Central memory CD8-positive, alpha-beta T cell (primary cell): ENCODE measurements around the gene TAAR2.
"Not testable (repeated sequence)": the region's sequence is repeated elsewhere in the genome, so short reads cannot be mapped to it uniquely, and the experiment has no call there.

ENCODE experiments used
- ATAC-seq: fragments of 150-1000 bp; cut with Tn5 transposase; replicated peaks from 2 replicates; pipeline ENCODE4 v1.10.0; 2022; ENCODE audit warnings: mild to moderate bottlenecking, moderate FRiP score, moderate number of reproducible peaks; ENCODE audit not compliant: poor library complexity, severe bottlenecking; ENCODE audit errors: extremely low read depth
- DNase-seq, 2 donors: peaks; one replicate each; pipeline ENCODE4 v3.0.0; 2021; ENCODE audit warnings: low spot score in 2 of 2
- H3K27ac Mint-ChIP-seq: one replicate; pipeline ENCODE4 v1.8.0; 2022; ENCODE audit warnings: low read depth, mild to moderate bottlenecking, moderate library complexity, mixed read lengths
- H3K27me3 Mint-ChIP-seq: one replicate; pipeline ENCODE4 v1.8.0; 2022; ENCODE audit warnings: mixed read lengths
- H3K36me3 Mint-ChIP-seq: one replicate; pipeline ENCODE4 v1.8.0; 2022; ENCODE audit warnings: mild to moderate bottlenecking, moderate library complexity, mixed read lengths; ENCODE audit not compliant: insufficient read depth
- H3K4me1 Mint-ChIP-seq: one replicate; pipeline ENCODE4 v1.8.0; 2022; ENCODE audit warnings: mixed read lengths
- H3K4me3 Mint-ChIP-seq: one replicate; pipeline ENCODE4 v1.8.0; 2022; ENCODE audit warnings: mild to moderate bottlenecking, moderate library complexity, mixed read lengths
- H3K9me3 Mint-ChIP-seq: one replicate; pipeline ENCODE4 v1.8.0; 2022; ENCODE audit warnings: mixed read lengths

TAAR2 gene

DNA sequence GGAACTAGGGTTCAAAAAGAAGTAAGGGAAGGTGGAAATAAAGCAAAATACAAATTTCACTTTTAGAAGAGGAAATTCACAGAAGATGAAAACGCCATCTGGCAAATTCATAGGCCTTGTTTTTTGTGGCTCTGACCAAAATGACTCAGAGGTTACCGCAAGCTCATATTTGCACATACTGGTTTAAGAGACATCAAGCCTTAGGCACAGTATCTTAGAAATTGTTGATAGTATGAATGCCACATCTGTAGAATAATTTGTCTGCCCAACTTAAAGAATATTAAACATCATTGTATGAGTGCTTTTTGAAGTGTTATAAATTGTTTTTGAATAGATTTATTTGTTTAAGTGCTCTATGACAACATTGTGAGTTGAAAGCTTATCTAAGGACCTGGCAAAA is 24.3 kb upstream of the TAAR2 start:
- Mint-ChIP-seq H3K27ac (no peak overlapping the region), H3K9me3 (no peaks in the 10 kb centered on the region), H3K36me3 (no peaks in the 10 kb centered on the region), H3K4me1 (peaks cover 6% of the 10 kb centered on the region), H3K4me3 (no peak overlapping the region), H3K27me3 (no peaks in the 10 kb centered on the region)
- ATAC-seq (peak; percentile 68), DNase-seq (no peak)

DNA sequence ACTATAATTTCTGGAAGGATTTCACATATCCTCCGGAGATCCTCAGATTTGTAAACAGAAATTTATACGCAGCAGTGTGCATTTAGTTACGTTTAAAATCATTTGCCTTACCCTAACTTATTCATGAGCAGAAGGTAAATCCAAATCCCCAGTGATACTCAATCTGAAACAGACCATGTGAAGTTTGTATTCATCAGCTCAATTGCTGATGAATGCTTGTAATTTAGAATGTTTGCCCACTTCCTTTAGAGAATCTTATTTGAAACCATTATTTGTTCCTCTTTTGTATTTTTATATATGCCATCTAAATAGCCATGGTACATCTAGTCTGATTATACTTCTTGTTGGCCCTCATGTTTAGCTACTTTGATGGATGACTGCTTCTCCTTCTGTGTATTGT is 19.5 kb upstream of the TAAR2 start:
- no peaks in the 10 kb centered on the region for H3K36me3 Mint-ChIP-seq
- DNase-seq (no peak), ATAC-seq (no peak)
- H3K27me3 Mint-ChIP-seq = peaks cover 5% of the 10 kb centered on the region
- no peak overlapping the region for H3K4me3 Mint-ChIP-seq
- H3K27ac Mint-ChIP-seq = no peak overlapping the region
- no peaks in the 10 kb centered on the region for H3K9me3 Mint-ChIP-seq
- H3K4me1 Mint-ChIP-seq = peaks cover 6% of the 10 kb centered on the region

DNA sequence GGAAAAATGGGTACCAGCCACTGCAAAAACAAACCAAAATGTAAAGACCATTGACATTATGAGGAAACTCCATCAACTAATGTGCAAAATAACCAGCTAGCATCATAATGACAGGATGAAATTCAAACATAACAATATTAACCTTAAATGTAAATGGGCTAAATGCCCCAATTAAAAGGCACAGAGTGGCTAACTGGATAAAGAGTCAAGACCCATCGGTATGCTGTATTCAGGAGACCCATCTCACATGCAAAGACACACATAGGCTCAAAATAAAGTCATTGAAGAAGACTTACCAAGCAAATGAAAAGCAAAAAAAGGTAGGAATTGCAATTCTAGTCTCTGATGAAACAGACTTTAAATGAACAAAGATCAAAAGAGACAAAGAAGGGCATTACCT is 13.1 kb upstream of the TAAR2 start:
- DNase-seq, H3K4me1 Mint-ChIP-seq, H3K36me3 Mint-ChIP-seq, ATAC-seq, H3K4me3 Mint-ChIP-seq, H3K27ac Mint-ChIP-seq, H3K9me3 Mint-ChIP-seq: not testable (repeated sequence)
- peaks cover 63% of the 10 kb centered on the region for H3K27me3 Mint-ChIP-seq

DNA sequence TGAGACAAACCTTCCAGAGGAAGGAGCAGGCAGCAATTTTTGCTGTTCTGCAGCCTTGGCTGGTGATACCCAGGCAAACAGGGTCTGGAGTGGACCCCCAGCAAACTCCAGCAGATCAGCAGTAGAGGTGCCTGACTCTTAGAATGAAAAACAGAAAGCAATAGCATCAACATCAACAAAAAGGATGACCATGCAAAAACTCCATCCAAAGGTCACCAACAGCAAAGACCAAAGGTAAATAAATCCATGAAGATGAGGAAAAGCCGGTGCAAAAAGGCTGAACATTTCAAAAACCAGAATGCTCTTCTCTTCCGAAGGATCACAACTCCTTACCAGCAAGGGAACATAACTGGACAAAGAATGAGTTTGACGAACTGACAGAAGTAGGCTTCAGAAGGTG is 11.8 kb upstream of the TAAR2 start:
- ATAC-seq, DNase-seq, H3K4me1 Mint-ChIP-seq, H3K4me3 Mint-ChIP-seq, H3K36me3 Mint-ChIP-seq, H3K27ac Mint-ChIP-seq, H3K9me3 Mint-ChIP-seq: not testable (repeated sequence)
- peaks cover 68% of the 10 kb centered on the region for H3K27me3 Mint-ChIP-seq

DNA sequence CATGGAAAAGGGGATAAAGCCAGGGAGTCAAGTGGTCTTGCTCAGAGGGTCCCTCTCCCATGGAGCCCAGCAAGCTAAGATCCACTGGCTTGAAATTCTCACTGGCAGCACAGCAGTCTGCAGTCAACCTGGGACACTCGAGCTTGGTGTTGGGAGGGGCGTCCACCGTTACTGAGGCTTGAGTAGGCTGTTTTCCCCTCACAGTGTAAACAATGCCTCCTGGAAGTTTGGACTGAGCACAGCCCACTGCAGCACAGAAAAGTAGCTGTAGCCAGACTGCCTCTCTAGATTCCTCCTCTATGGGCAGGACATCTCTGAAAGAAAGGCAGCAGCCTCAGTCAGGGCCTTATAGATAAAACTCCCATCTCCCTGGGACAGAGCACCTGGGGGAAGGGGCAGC is 11.2 kb upstream of the TAAR2 start:
- peaks cover 74% of the 10 kb centered on the region for H3K27me3 Mint-ChIP-seq
- not testable (repeated sequence) for H3K4me1 Mint-ChIP-seq, ATAC-seq, H3K9me3 Mint-ChIP-seq, DNase-seq, H3K36me3 Mint-ChIP-seq, H3K4me3 Mint-ChIP-seq, H3K27ac Mint-ChIP-seq

DNA sequence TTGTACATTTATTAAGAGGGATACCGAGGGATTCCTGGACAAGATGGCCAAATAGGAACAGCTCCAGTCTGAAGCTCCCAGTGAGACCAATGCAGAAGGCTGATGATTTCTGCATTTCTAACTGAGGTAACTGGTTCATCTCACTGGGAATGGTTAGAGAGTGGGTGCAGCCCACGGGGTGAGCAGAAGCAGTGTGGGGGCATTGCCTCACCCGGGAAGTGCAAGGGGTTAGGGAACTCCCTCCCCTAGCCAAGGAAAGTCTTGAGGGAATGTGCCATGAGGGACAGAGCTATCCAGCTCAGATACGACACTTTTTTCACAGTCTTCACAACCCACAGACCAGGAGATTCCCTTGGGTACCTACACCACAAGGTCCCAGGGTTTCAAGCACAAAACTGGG is 10.7 kb upstream of the TAAR2 start:
- H3K4me3 Mint-ChIP-seq = no peak overlapping the region
- H3K9me3 Mint-ChIP-seq = no peaks in the 10 kb centered on the region
- H3K4me1 Mint-ChIP-seq = peaks cover 5% of the 10 kb centered on the region
- H3K36me3 Mint-ChIP-seq = no peaks in the 10 kb centered on the region
- peaks cover 76% of the 10 kb centered on the region for H3K27me3 Mint-ChIP-seq
- DNase-seq (no peak), ATAC-seq (no peak)
- no peak overlapping the region for H3K27ac Mint-ChIP-seq

DNA sequence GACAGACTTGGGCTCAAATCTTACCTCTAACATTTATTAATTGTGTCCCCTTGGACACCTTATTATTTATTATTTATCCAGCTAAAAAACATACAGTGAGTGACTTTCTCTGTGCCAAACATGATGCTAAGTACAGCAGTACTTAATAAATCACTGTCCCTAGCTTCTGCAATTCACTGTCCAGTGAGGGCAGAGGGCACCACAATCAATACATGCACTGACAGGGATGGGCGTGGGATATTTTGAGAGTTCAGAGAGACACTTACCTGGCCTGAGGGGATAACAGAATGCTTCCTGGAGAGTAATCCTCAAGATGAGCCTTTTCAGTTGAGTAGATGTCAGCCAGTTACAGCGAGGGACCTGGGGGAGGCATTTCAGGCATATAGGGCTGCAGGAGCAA is 9.3 kb upstream of the TAAR2 start:
- H3K4me1 Mint-ChIP-seq = peaks cover 5% of the 10 kb centered on the region
- H3K36me3 Mint-ChIP-seq = no peaks in the 10 kb centered on the region
- DNase-seq (no peak), ATAC-seq (no peak)
- peaks cover 84% of the 10 kb centered on the region for H3K27me3 Mint-ChIP-seq
- no peak overlapping the region for H3K27ac Mint-ChIP-seq
- no peak overlapping the region for H3K4me3 Mint-ChIP-seq
- H3K9me3 Mint-ChIP-seq = peaks cover 2% of the 10 kb centered on the region

DNA sequence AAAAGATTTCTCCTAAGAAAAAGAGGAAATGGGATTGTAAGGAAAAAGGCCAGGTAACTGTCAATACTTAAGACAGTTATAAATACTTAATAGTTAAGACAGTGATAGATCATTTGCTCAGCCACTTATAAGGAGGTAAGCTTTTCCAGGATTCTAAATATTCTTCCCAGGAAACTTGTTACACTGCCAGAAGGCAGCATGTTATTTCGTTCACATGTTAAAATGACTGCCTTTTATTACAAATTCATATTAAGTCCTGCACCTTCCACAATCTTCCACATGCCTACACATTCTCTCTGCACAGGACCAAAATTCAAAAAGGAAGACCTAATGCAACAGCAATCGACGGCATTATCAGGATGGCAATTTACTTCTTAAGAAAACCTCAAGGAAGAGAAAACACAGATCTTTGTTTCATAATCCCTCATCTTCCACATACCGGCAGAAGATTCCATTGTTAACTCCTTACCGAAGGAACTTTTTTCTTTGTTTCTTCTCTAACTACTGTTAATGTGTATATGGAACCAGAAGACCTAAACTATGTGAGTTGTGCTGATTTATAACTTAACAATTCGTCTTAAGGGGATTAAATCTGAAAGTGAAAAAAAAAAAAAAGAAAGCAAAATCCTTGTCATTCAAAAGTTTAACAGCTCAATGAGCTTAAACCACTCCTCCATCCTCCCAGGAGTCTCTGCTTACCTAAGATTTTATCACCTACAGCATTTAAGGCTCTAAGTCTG is 799 bp downstream of the TAAR2 start:
- H3K9me3 Mint-ChIP-seq = peaks cover 4% of the 10 kb centered on the region
- peaks cover 49% of the 10 kb centered on the region for H3K27me3 Mint-ChIP-seq
- DNase-seq (no peak), ATAC-seq (no peak)
- H3K36me3 Mint-ChIP-seq = peaks cover 2% of the 10 kb centered on the region
- no peaks in the 10 kb centered on the region for H3K4me1 Mint-ChIP-seq
- H3K27ac Mint-ChIP-seq = no peak overlapping the region
- no peak overlapping the region for H3K4me3 Mint-ChIP-seq

DNA sequence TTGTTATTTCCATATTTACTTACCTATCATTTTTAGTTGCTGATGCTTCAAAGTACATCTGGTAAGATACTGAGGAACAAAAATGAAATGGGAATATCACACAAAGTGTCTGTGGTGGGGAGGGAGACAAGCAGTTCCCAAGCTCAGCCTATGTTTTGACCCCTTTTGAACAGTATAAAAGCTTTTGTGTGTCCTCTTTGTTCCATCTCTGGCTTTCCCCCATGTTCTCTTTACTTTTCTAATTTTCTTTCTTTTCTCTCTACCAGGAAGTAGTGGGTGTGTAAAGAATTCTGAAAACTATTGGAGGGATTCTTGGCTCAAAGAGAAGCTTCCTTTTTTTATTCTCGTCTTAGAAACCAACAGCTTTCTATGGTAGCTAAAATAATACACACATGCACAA is 7.4 kb downstream of the TAAR2 start:
- DNase-seq (no peak), ATAC-seq (no peak)
- peaks cover 16% of the 10 kb centered on the region for H3K4me1 Mint-ChIP-seq
- H3K36me3 Mint-ChIP-seq = no peaks in the 10 kb centered on the region
- H3K27me3 Mint-ChIP-seq = no peaks in the 10 kb centered on the region
- H3K27ac Mint-ChIP-seq = no peak overlapping the region
- no peaks in the 10 kb centered on the region for H3K9me3 Mint-ChIP-seq
- H3K4me3 Mint-ChIP-seq = no peak overlapping the region

DNA sequence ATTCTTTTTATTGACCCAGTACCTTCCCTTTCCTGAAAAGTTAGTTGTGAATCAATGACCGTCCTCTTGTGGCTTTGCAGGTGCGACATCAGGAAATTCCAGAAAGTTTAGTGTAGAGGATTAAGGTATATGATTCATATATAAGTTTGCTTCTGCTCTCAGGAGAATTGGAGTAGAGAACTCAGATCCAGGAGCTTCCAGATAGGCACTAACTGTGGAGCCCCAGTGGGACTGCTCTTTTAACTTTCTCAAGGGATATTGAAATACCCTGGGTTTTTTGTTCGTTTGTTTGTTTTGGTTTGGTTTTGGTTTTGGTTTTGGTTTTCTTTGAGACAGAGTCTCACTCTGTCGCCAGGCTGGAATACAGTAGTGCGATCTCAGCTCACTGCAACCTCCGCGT is 9.5 kb downstream of the TAAR2 start:
- peak overlapping the region; percentile 56 for H3K27ac Mint-ChIP-seq
- no peaks in the 10 kb centered on the region for H3K36me3 Mint-ChIP-seq

DNA sequence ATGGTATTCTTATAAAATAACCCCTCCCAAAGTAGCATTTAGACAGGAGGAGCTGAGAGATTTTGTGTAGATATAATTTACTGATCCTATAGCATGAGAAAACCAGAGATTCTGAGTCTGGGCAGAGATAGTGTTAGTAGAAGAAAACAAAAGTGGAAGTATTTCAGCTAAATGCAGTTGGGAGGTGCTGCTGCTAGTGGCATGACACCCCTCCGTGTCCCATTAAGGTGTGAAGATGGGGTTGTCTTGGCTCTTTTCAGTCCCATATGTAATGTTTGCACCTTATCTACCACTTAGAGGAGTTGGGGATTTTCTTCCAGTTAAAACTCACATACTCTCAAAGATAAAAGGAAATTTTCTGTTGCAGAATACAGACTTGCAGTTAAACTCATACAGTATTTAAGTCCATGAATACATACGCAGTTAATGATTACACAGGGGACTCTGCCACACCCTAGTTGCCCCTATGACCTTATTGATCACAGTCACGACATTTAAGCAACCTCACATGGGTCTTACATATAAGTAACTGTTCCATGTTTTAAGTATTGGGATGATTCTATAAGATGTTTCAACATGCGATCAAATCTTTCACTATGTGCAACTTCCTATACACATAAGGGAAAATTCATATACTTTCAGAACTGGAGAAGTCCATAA is 11.5 kb downstream of the TAAR2 start:
- peak overlapping the region; percentile 27 for H3K27ac Mint-ChIP-seq
- H3K36me3 Mint-ChIP-seq = no peaks in the 10 kb centered on the region
- H3K9me3 Mint-ChIP-seq = no peaks in the 10 kb centered on the region
- DNase-seq (no peak), ATAC-seq (peak; percentile 87)
- H3K27me3 Mint-ChIP-seq = no peaks in the 10 kb centered on the region
- no peak overlapping the region for H3K4me3 Mint-ChIP-seq
- H3K4me1 Mint-ChIP-seq = peaks cover 16% of the 10 kb centered on the region

More for the DNA sequence above, 9.5 kb downstream of the TAAR2 start:
- H3K27me3 Mint-ChIP-seq = no peaks in the 10 kb centered on the region
- peak; percentile 33 for ATAC-seq
- DNase-seq = no peak
- H3K9me3 Mint-ChIP-seq = no peaks in the 10 kb centered on the region
- H3K4me1 Mint-ChIP-seq = peaks cover 16% of the 10 kb centered on the region
- H3K4me3 Mint-ChIP-seq = peak overlapping the region; percentile 74

DNA sequence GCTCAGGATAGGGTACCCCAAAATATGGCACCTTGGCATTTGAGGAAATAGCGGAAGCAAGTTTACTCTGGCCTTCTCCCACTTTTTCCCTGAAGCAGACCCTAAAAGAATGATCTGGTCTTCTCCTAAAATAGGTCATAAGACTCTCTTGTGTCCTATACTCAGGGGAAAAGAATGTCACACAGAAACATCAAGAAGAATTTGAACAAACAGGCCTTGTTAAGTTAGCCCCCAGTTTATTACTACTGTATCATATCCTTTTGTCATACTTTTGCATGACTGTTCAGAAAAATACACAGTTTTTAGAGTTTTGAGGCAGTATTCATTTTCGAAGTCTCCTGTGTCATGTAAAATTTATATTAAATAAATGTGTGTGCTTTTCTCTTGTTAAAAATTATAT is 12.5 kb downstream of the TAAR2 start:
- Mint-ChIP-seq H3K4me3 (no peak overlapping the region), H3K27me3 (no peaks in the 10 kb centered on the region), H3K9me3 (no peaks in the 10 kb centered on the region), H3K27ac (no peak overlapping the region), H3K36me3 (no peaks in the 10 kb centered on the region), H3K4me1 (peaks cover 16% of the 10 kb centered on the region)
- no peak for DNase-seq
- ATAC-seq = no peak

DNA sequence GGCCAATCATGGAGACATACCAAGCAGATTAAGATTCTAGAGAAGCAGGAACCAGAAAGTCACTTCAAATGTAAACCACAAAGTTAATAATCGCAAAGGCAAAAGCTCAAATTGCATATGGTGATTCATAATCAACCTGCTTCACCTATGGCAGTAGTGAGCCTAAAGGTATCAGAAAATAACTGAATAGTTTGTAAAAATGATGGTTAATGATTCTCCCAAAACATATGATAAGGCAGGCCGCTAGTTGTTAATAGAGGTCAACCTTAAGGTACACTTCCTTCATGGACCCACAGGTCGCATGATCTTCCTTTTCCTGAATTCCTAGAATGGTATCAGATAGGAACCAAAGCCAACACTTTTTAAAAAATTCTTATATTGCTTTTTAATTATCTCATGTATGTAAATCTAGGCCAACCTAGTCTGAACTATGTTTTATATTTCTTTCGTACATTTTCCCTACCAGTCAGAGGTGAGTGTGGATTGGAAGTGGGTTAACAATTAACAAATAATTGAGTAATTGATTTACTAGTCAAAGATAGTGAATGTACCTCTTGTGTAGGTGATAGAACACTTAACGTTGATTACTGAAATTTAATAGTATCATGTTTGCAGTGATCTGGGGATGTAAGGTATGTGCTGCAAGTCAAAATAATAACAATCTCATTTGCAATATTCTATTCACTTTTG is 16.4 kb downstream of the TAAR2 start:
- no peak for DNase-seq
- Mint-ChIP-seq H3K36me3 (no peaks in the 10 kb centered on the region), H3K9me3 (no peaks in the 10 kb centered on the region), H3K4me1 (peaks cover 7% of the 10 kb centered on the region), H3K27ac (no peak overlapping the region), H3K4me3 (no peak overlapping the region), H3K27me3 (peaks cover 10% of the 10 kb centered on the region)
- no peak for ATAC-seq
